GM21786 (cell line): Measurements from ENCODE around the gene GLIPR1.
"Not testable (repeated sequence)": the region's sequence is repeated elsewhere in the genome, so short reads cannot be mapped to it uniquely, and the experiment has no call there.

Experiments
- ATAC-seq: cut with Tn5 transposase; IDR thresholded peaks from one replicate; pipeline ENCODE4 v1.9.1; 2021; ENCODE audit not compliant: unreplicated experiment

Gene GLIPR1

GRCh38 chr12:75509621-75510020 is 29.1 kb downstream of the GLIPR1 start:
- ATAC-seq, result no peak

GRCh38 chr12:75511116-75512048 is 30.8 kb downstream of the GLIPR1 start, which contains the start of gene KRR1:
TSS of gene KRR1 (minus strand) at chr12:75511609. CDS start at chr12:75511597, 12 bp downstream.
- ATAC-seq, result peak; percentile 96

GRCh38 chr12:75521224-75521623 is 40.7 kb downstream of the GLIPR1 start:
- not testable (repeated sequence) for ATAC-seq

- not testable (repeated sequence) for ATAC-seq
Measured at GRCh38 chr12:75522124-75522523, 41.6 kb downstream of the GLIPR1 start.

GRCh38 chr12:75525263-75525662 is 44.7 kb downstream of the GLIPR1 start:
- ATAC-seq, result no peak

- peak; percentile 97 for ATAC-seq
Measured at GRCh38 chr12:75526655-75527511, 46.3 kb downstream of the GLIPR1 start.

GRCh38 chr12:75528272-75528671 is 47.7 kb downstream of the GLIPR1 start:
- no peak for ATAC-seq

- ATAC-seq, result no peak
Measured at GRCh38 chr12:75528692-75529091, 48.1 kb downstream of the GLIPR1 start.

GRCh38 chr12:75529316-75529715 is 48.8 kb downstream of the GLIPR1 start:
- ATAC-seq, result no peak

GRCh38 chr12:75529826-75530225 is 49.3 kb downstream of the GLIPR1 start:
- no peak for ATAC-seq

GRCh38 chr12:75533239-75533638 is 52.7 kb downstream of the GLIPR1 start:
- ATAC-seq, result no peak

- ATAC-seq, result no peak
Measured at GRCh38 chr12:75539889-75540288, 59.3 kb downstream of the GLIPR1 start.

GRCh38 chr12:75542942-75543341 is 62.4 kb downstream of the GLIPR1 start:
- ATAC-seq, result no peak

GRCh38 chr12:75543529-75543928 is 63.0 kb downstream of the GLIPR1 start:
- ATAC-seq, result no peak

- no peak for ATAC-seq
Measured at GRCh38 chr12:75545636-75546035, 65.1 kb downstream of the GLIPR1 start.

- ATAC-seq, result no peak
Measured at GRCh38 chr12:75548879-75549278, 68.3 kb downstream of the GLIPR1 start.

GRCh38 chr12:75549989-75550388 is 69.4 kb downstream of the GLIPR1 start:
- no peak for ATAC-seq

GRCh38 chr12:75550401-75551240 is 70.1 kb downstream of the GLIPR1 start:
- no peak for ATAC-seq

GRCh38 chr12:75551477-75551876 is 70.9 kb downstream of the GLIPR1 start:
- no peak for ATAC-seq

GRCh38 chr12:75553398-75553797 is 72.8 kb downstream of the GLIPR1 start:
- ATAC-seq, result no peak
